CD1c-positive myeloid dendritic cell (primary cell): ENCODE measurements around the gene DNAJC16.

Experiments
- DNase-seq: peaks from one replicate; pipeline ENCODE4 v3.0.0-alpha.2; 2016; ENCODE audit errors: extremely low spot score

Gene DNAJC16

DNA sequence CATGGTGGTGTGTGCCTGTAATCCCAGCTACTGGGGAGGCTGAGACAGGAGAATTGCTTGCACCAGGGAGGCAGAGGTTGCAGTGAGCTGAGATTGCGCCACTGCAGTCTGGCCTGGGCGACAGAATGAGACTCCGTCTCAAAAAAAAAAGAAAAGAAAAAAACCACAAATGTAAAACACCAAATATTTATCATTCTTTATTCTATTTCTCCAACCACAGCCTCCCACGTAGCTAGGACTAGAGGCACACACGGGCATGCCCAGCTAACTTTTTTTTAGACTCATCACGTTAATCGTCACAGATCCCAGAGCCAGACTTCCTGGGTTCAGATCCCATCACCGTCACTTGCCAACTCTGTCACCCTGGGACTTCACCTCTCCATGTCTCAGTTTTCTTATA lies 13.5 kb downstream of the DNAJC16 start:
- DNase-seq: no peak

DNA sequence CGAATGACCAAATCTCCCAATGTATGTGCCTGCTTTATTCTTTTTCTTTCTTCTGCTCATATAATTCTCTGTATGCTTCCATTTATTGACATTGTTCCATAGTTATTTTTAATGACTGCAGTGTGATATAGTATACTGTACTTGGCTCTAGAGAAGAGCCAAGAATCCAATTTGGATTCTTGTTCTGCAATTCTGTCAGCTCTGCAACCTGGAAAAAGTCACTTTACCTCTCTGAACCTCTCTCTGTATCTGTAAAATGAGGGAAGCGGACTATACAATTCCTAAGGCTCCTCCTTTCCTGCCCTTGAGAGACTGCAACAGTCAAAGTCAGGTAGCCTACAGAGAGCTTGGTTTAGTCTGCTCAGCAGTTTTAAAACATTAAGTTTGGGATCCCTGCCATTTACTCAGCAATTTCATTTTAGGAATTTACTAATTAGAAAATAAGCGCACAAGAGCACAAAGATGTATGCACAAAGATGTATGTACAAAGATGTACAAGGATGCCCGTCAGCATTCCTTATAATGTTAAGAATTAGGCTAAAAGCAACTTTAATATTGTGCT lies 14.7 kb downstream of the DNAJC16 start:
- no peak for DNase-seq

DNA sequence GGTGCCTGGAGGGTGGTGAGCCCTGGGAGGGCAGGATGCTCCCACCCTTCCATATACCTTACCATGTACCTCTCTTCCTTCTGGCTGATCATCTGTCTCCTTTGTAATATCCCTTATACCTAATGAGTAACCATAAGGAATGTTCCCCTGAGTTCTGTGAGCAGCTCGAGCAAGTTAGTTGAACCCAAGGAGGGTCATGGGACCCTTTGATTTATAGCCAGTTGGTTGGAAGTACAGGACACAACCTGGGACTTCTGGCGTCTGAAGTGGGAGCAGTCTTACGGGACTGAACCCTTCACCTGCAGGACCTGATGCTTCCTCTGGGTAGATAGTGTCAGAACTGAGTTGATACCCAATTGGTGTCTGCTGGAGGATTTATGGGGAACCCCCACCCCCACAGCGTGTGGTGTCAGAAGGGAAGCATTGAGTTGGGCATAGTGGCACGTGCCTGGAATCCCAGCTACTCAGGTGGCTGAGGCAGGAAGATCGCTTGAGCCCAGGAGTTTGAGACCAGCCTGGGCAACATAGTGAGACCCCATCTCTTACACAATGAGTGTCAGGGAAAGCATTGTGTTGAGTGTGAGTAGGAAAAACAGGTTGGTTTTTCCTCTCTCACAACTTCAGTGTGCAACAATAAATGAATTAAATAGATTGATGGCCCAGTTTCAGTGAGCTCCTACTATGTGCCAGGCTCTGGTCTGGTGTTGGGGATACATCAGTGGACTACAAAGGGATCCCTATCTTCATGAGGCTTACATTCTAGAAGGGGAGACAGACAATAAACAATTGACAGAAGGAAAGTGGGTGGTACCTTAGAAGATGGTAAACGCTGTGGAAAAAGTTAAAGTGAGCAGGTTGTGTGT lies 16.0 kb downstream of the DNAJC16 start:
- DNase-seq: no peak

DNA sequence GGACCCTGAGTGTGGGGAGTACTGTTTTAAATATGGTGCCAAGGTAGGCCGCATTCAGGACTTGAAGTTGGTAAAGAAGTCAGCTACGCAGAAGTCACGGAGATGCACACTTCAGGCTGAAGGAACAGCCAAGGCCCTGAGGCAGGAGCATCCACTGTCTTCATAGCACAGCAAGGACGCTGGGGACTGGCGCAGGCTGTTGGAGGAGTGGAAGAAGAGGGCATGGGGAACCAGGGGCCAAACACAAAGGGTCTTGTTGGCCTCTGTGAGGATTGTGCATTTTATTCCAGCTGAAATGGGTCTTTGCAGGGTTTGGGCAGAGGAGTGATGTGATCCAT lies 16.6 kb downstream of the DNAJC16 start:
- no peak for DNase-seq

DNA sequence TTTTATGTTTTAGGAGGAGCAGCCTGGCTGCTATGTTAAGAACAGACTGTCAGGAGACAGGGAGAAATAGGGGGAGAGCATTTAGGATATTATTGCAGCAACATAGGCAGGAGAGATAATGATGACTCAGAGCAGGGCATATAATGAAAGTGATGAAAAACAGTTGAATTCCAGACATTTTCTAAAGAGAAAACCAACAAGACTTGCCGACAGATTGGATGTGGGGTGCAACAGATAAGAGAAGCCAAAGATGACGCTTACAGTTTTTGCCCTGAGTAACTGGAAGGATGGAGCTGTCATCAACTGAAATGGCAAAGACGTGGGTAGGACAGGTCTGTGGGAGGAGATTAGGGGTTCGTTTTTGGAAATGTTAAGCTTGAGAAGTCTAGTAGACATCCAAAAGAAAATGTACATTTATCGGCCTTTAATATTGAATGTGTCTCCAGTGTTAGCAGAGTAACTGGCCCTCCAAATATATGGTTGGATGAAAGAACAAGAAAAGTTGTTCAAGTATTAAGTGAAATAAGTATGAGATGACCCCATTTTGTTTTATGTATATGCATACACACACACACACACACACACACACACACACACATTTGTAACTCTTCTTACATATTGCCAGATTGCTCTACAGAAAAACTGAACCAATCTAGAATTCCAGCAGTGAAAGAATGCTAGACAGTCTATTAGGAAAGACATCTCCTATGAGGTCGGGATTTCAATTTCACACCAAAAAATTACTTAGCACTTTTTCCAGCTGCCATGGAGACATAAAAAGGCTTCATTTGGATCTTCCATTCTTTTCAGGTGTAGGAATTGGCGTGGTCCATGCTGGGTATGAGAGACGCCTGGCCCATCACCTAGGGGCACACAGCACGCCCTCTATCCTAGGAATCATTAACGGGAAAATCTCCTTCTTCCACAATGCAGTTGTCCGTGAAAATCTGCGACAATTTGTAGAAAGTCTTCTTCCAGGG lies 17.2 kb downstream of the DNAJC16 start:
- DNase-seq: no peak

DNA sequence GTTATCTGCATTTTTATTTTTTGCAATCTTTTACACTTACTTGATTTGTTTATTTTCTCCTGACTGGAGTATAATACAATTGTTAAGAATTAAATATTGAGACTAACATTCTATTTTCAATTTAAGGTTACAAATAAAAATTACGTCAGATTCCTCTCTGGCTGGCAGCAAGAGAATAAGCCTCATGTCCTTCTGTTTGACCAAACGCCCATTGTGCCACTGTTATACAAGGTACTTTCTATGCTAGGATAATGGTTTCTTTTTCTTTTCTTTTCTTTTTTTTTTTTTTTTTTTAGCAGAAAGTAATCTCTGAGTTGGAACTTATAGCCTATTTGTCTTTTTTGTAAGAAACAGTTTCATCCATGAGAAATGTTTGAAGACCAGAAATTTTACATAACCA lies 20.0 kb downstream of the DNAJC16 start:
- no peak for DNase-seq

DNA sequence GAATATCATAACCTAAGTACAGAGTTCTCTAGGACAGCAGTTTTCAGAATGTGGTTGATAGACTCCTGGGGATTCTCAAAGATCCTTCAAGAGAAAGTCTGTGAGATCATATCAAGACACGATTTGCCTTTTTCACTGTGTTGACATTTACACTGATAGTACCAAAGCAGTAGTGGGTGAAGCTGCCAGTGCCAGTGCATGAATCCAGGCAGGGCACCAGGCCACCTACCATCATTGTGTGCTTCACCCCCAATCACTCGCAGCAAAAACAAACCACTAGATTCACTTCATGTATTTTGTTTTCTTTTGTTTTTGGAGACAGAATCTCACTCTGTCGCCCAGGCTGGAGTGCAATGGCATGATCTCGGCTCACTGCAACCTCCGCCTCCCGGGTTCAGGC lies 23.9 kb downstream of the DNAJC16 start:
- no peak for DNase-seq

DNA sequence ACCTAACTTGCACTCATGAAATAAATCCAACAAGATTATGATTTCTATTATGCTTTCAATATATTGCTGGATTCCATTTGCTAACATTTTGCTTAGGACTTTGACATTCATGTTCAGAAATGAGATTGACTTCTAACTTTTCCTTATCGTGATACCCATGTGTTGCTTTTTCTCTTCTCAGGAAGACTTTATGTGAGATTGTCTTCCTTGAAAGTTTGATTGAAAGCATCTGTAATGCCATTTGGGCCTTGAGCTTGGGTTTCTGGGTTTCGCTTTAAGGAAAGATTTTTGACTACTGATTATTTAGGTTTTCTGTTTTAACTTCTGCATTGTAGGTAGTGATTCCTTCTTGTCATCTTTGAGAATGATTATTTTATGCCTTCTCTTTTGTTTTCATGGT lies 30.4 kb downstream of the DNAJC16 start:
- no peak for DNase-seq

DNA sequence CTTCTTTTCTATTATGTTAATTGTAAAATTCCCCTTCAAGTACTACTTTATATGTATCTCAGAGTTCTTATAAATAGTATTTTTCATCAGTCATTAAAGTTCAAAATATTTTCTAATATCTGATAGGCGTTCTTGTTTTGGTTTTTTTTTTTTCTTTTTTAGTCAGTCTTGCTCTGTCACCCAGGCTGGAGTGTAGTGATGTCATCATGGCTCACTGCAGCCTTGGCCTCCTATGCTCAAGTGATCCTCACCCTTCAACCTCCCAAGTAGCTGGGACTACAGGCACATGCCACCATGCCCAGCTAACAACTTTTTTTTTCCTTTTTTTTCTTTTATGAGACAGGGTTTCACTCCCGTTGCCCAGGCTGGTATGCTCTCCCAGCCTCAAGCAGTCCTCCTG lies 30.9 kb downstream of the DNAJC16 start:
- no peak for DNase-seq

DNA sequence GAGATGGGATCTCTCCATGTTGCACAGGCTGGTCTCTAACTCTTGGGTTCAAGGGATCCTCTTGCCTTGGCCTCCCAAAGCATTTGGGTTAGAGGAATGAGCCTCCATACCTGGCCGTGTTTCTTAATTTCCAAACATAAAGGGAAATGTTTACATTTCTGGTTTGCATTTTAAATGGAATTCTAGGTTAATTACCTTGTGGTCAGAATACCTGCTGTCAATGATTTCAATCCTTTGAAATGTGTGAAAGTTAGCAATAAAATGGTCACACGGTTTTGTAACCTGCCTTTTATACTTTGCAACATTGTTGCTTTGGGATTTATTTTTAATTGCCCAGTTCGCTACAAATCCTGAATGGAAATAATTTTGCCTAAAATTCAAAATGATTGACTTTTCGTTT lies 31.9 kb downstream of the DNAJC16 start:
- no peak for DNase-seq

DNA sequence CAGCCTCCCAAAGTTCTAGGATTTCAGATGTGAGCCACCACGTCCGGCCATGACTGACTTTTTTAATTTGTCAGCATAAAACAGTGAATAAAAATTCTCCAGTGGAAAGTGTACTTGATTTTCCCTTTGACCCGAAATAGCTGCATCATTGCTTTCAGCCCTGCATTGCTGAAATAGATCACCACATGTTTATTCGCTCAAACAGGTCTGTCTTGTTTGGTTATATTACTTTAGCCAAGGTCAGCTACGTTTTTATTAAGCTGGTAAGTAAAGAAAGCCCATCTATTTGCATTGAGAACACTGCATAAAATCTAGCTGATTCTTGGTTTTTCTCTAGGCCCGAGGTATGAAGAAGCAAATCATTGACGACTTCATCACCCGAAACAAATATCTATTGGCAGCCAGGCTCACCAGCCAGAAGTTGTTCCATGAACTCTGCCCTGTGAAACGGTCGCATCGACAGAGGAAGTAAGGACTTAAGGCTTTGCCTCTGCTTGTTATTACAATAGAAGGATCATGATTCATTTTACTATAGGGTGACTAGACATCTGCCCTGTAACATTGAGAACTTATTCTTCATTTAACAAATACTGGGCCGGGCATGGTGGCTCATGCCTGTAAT lies 32.7 kb downstream of the DNAJC16 start:
- no peak for DNase-seq

DNA sequence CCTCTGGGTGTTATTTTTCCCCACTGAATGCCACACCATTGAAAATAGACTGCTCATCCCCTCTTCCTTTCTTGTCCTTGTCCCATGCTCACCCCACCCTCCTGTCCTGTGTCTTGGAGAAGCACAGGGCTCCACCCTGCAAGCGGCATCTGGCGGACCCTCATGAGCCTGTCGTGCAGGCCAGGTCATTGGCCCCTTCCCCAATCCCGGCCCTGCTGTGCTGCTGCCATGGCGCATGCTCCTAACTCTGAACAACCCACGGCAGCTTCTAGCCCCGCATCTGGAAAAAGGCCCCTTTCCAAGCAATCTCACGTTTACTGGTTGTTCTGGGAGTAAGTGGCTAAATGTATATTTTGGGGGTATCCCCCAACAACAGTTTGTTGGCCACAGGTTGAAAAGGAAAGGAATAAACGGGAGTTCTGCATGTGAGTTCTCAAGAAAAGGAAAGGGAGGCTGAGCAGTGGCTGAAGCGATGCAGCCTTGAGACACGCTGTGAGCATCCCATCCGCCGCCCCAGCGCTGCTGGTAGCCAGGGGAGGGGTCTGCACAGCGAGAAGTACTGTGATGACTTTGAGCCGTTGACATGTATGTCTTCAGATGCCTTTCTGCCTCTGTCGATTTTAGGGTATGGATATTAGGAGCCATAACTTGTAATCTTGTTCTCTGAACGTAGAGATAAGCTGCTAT lies 41.9 kb downstream of the DNAJC16 start:
- DNase-seq: no peak

DNA sequence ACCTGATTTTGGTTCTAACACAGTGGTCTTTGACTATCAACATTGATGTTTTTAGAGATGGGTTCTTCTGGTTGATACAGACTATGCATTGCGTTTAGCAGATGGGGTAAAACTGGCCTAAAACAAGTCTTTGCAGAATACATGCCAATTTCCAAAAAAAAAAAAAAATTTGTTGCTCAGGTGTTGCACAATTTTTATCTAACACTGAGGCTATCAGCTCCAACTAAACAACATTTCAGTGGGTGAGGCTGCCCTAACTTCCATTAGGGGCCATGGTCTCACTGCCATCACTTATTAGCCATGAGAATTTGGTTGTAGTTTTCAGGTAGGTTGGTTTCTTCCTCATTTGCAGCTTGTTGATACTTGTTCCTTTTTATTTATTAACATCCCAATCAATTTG lies 44.2 kb downstream of the DNAJC16 start:
- DNase-seq: no peak

DNA sequence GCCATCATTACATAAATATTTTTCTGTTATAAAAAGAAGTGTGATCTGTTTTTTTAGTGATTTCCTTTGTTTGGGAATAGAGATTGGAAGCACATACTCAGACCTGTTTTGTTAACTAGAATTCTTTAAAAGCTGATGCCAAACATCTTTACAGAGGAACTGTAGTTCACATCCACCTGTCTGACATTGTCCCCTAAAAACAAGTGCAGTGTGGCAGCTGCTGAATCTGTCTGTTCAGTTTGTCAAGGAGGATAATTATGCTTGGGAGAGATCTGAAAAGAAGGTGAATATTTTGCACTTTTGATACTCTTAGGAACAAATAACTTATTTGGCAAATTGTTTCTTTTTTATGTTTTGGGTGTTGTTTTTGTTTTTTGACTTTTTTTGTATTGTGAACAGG lies 44.6 kb downstream of the DNAJC16 start:
- no peak for DNase-seq

DNA sequence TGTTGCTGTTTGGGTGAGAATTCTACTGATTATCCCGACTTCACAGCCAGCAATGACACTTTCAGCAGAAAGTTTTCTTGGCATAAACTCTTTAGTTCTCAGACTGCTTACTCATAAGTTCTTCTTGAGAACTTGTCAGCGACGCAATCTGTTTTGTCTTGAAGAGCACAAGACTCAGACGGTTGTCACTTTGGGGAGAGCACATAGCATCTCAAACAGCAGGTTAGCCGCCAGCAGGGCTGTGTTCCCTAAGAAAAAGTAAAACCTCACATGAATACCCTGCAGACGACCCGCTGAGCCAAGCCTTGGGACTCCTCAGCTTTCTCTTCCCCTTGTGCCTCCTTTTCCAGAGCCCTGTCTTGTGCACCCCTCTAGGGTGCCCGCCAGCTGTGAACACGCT lies 46.8 kb downstream of the DNAJC16 start:
- no peak for DNase-seq

DNA sequence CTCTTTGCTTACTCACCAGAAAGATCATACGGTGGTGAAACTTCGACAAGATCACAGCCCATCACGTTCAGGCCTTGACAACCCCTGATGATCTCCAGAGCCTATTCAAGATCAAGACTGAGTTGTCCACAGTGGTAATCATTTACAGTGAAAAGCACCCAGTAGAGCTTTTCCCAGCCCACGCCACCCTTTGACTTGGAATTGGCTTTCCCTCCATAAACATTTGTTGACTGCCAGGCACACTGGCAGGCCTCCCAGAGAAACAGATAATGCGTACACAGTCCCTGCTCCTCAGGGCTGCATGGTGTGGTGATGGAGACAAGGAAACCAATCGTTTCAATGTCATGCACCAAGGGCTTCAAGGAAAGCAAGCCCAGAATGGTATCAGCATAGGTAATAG lies 48.1 kb downstream of the DNAJC16 start:
- no peak for DNase-seq

DNA sequence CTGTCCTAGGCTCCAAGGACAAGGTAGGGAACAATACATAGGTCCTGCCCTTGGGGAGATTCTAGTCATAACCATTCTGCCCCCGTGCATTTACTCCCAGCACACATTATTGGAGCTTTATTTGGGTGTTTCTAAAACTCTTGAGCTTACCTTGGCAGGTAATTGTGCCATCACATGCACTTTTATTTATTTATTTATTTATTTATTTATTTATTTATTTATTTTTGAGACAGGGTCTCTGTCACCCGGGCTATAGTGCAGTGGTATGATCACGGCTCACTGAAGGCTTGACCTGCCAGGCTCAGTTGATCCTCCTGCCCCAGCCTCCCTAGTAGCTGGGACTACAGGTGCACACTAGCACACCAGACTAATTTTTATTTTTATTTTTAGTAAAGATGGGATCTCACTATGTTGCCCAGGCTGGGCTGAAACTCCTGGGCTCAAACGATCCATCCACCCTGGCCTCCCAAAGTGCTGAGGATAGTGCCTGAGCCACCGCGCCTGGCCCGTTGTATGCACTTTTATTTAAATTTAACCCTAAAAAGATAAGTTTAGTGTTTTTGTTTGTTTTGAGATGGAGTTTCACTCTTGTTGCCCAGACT lies 49.0 kb downstream of the DNAJC16 start:
- no peak for DNase-seq

DNA sequence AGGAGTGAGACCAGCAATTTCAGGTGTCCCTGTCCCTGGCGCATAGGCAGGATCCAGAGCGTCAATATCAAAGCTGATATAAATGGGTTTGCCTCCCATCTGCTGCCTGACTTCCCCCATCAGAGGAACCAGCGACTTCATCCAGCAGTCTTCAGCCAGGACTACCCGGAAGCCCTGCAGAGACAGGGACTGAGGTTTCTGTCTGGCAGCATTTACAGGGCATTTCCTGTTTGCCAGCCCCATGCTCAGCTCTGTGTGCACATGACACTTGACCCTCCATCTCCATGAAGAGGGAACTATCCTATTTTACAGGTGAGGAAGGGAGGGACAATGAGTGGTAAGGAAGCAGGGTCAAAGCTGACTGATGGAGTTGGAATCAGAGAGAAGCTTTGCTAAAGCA lies 51.0 kb downstream of the DNAJC16 start:
- DNase-seq: no peak

DNA sequence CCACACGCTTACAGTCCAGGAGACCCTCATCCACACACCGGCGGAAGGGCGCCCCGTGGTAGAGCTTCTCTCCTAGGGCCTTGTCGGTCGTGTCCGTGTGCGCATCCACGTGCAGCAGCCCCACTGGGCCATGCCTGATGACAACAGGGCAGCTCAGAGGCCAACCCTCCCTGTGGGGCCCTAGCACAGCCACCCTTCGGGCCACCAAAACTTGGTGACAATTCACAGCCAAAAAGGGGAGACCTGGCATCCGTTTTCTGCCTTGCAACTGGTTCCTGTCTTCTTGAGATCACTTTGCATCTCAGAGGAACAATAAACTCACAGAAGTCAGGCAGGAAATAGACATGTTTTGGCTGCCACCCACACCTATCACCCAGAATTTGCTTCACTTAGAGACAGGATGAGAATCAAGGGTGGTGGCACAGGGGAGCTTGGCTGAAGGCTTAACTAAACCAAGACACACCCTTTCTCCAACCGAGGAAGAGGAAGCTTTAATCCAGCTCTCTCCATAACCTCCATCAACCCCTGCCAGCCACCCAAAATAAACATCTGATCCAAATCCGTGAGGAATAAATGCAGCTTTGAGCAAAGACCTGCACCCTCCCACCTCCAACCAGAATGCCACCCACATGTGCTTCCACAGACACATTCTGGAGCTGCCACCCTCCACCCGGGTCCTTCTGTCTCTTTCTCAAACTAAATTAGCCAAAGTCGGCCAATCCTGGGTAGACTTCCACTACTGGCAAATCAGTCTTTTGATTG lies 52.5 kb downstream of the DNAJC16 start:
- DNase-seq: no peak

DNA sequence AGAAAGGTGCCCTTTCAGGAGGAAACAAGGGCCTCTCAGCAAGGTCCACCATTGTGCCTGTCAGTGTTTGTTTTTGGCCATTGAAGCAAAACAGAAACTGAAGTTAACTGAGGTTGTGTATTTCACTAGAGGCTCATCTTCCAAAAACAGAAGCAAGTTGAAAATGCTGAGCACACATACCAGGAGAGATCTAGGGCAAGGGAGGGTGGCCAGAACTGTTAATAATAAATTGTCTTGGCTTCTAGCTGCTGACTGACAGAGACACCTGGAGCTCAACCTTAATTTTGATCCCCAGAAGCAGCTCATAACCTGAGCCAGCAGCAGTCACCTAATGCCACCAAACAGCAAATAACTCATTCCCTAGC lies 53.0 kb downstream of the DNAJC16 start:
- no peak for DNase-seq
